DND-41 (cell line): ENCODE results near the gene TMIE.

Experiments used
- ATAC-seq: fragments of 200-7000 bp; cut with Tn5 transposase; 3 replicates; pipeline ENCODE4 v1.9.1; 2021; ENCODE audit warnings: low read depth; ENCODE audit not compliant: insufficient read depth
- DNase-seq: peaks from one replicate; pipeline ENCODE4 v3.0.0-alpha.2; 2020
- H2AFZ ChIP-seq: 2 replicates; pipeline ENCODE4 v1.6.0; 2012; ENCODE audit warnings: low read depth, low read length
- H3K27ac ChIP-seq: 2 replicates; pipeline ENCODE4 v1.5.1; 2012; ENCODE audit warnings: low read length, inconsistent platforms
- H3K27me3 ChIP-seq: fragments of 200-600 bp; sonication (generic); 2 replicates; pipeline ENCODE4 v1.6.0; 2012; ENCODE audit warnings: low read length, mild to moderate bottlenecking, inconsistent platforms; ENCODE audit not compliant: insufficient read depth, poor library complexity
- H3K36me3 ChIP-seq: 2 replicates; pipeline ENCODE4 v1.5.1; 2012; ENCODE audit warnings: low read length, inconsistent platforms; ENCODE audit not compliant: insufficient read depth
- H3K4me1 ChIP-seq: 2 replicates; pipeline ENCODE4 v1.5.1; 2012; ENCODE audit warnings: mild to moderate bottlenecking, low read length; ENCODE audit not compliant: insufficient read depth
- H3K4me2 ChIP-seq: 2 replicates; pipeline ENCODE4 v1.6.0; 2012; ENCODE audit warnings: mild to moderate bottlenecking, moderate library complexity, low read length, inconsistent platforms; ENCODE audit not compliant: insufficient read depth
- H3K4me3 ChIP-seq, 2 experiments: fragments of 200-600 bp in 1 of 2; shearing (Covaris generic) in 1 of 2; 2 replicates each; pipeline ENCODE4 v1.5.1; 2012 to 2016; ENCODE audit warnings: inconsistent platforms in 2 of 2, low read length in 2 of 2, mild to moderate bottlenecking in 2 of 2, low read depth in 1 of 2, moderate library complexity in 1 of 2
- H3K79me2 ChIP-seq: 2 replicates; pipeline ENCODE4 v1.6.0; 2012; ENCODE audit warnings: low read length, inconsistent platforms; ENCODE audit not compliant: insufficient read depth
- H3K9ac ChIP-seq: 2 replicates; pipeline ENCODE4 v1.6.0; 2012; ENCODE audit warnings: low read depth, mild to moderate bottlenecking, inconsistent platforms, low read length, moderate library complexity
- H3K9me3 ChIP-seq: 2 replicates; pipeline ENCODE4 v1.5.1; 2012; ENCODE audit warnings: low read length, moderate library complexity, mild to moderate bottlenecking, inconsistent platforms; ENCODE audit not compliant: insufficient read depth, severe bottlenecking
- H4K20me1 ChIP-seq: 2 replicates; pipeline ENCODE4 v1.6.0; 2012; ENCODE audit warnings: low read length; ENCODE audit not compliant: insufficient read depth
- EZH2 ChIP-seq: IDR thresholded peaks from 3 replicates; pipeline ENCODE4 v1.6.1; 2012; ENCODE audit warnings: borderline replicate concordance, low read depth, mild to moderate bottlenecking, moderate library complexity, low read length, inconsistent platforms; ENCODE audit not compliant: severe bottlenecking
- TF ChIP-seq, protein P1 (sequence below): IDR thresholded peaks from 2 replicates; pipeline ENCODE4 v1.5.1; 2012; ENCODE audit warnings: borderline replicate concordance, low read length, moderate library complexity, mild to moderate bottlenecking; ENCODE audit not compliant: poor library complexity, severe bottlenecking; ENCODE audit errors: extremely low read depth

Gene TMIE

GRCh38 chr3:46725621-46726314 lies 24.6 kb downstream of the TMIE start:
- Histone ChIP-seq H3K4me2 (no peak overlapping the region), H3K36me3 (no peaks in the 10 kb centered on the region), H3K4me3 (no peak overlapping the region), H3K27ac (no peak overlapping the region), H3K9me3 (no peaks in the 10 kb centered on the region), H2AFZ (no peak overlapping the region), H3K9ac (no peak overlapping the region), H3K27me3 (peaks cover 5% of the 10 kb centered on the region), H4K20me1 (no peaks in the 10 kb centered on the region), H3K4me1 (no peaks in the 10 kb centered on the region), H3K79me2 (no peaks in the 10 kb centered on the region)
- DNase-seq (no peak), ATAC-seq (no peak)
- TF ChIP-seq, protein P1, sequence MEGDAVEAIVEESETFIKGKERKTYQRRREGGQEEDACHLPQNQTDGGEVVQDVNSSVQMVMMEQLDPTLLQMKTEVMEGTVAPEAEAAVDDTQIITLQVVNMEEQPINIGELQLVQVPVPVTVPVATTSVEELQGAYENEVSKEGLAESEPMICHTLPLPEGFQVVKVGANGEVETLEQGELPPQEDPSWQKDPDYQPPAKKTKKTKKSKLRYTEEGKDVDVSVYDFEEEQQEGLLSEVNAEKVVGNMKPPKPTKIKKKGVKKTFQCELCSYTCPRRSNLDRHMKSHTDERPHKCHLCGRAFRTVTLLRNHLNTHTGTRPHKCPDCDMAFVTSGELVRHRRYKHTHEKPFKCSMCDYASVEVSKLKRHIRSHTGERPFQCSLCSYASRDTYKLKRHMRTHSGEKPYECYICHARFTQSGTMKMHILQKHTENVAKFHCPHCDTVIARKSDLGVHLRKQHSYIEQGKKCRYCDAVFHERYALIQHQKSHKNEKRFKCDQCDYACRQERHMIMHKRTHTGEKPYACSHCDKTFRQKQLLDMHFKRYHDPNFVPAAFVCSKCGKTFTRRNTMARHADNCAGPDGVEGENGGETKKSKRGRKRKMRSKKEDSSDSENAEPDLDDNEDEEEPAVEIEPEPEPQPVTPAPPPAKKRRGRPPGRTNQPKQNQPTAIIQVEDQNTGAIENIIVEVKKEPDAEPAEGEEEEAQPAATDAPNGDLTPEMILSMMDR = no peak
- TF ChIP-seq EZH2 = no peak

DNA sequence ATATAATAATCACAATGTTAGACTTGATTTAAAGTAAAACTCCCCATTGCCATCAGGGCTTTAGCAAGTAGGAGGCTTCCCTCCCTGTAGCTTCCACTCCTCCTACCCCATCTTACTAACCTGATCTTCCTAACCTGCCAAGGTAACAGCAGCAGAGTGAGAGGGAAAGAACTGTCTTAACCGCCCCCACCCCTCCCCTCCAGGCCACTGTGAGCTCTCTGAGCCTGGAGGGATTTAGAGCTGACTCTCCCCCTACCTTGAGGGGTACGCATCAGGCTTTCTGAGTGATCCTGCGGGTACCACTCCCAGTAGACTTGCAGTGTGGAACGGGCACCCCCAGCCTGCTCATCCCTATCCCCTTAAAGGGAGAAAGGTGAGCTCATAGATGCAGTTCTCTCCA lies 27.8 kb downstream of the TMIE start:
- Histone ChIP-seq H3K27me3 (peaks cover 5% of the 10 kb centered on the region), H3K4me1 (no peaks in the 10 kb centered on the region), H2AFZ (no peak overlapping the region), H3K9ac (no peak overlapping the region), H3K27ac (no peak overlapping the region), H3K79me2 (no peaks in the 10 kb centered on the region), H3K9me3 (no peaks in the 10 kb centered on the region), H3K36me3 (no peaks in the 10 kb centered on the region), H4K20me1 (no peaks in the 10 kb centered on the region), H3K4me3 (no peak overlapping the region), H3K4me2 (no peak overlapping the region)
- no peak for ATAC-seq
- DNase-seq = no peak
- TF ChIP-seq EZH2 = no peak
- TF ChIP-seq, protein P1 = no peak

DNA sequence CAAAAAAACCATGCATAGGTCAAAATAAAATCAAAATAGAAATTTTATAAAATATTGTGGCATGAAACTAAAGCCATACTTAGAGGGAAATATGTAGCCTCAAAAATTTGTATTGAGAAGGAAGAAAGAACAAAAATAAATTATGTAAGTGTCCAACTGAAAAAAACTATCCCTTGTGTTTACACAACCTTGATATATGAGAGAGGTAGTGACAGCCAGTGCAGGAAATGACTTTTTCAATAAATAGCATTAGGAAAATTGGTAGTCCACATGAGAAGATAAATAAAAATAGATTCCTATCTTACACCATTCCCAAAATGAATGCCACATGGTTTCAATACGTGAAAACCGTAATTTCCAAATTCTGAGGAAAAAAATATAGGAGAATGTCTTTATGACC lies 29.6 kb downstream of the TMIE start:
- Histone ChIP-seq H3K79me2 (no peaks in the 10 kb centered on the region), H3K4me1 (no peaks in the 10 kb centered on the region), H4K20me1 (no peaks in the 10 kb centered on the region), H3K27ac (no peak overlapping the region), H3K9ac (no peak overlapping the region), H2AFZ (no peak overlapping the region), H3K9me3 (no peaks in the 10 kb centered on the region), H3K4me3 (no peak overlapping the region), H3K27me3 (peaks cover 5% of the 10 kb centered on the region), H3K36me3 (no peaks in the 10 kb centered on the region), H3K4me2 (no peak overlapping the region)
- DNase-seq (no peak), ATAC-seq (no peak)
- TF ChIP-seq EZH2 = no peak
- TF ChIP-seq, protein P1 = no peak
